HFFc6 (cell line): ENCODE results near the gene FAM20B. TPM values are rescaled to one million over a fixed set of nuclear protein-coding genes. Genes with fewer than 3 reads are reported as not detected.
A peak's percentile ranks its signal among the peaks of the same experiment; 100 is the strongest.
"Not testable (repeated sequence)": the region's sequence is repeated elsewhere in the genome, so short reads cannot be mapped to it uniquely, and the experiment has no call there.

Source experiments
- DNase-seq: peaks from one replicate; pipeline ENCODE4 v3.0.0-alpha.2; 2018
- H3K27ac Mint-ChIP-seq: 2 replicates; pipeline ENCODE4 v1.8.0; 2020; ENCODE audit warnings: mild to moderate bottlenecking, mixed read lengths
- H3K27me3 Mint-ChIP-seq: 2 replicates; pipeline ENCODE4 v1.8.0; 2021; ENCODE audit warnings: mild to moderate bottlenecking, moderate library complexity, mixed read lengths; ENCODE audit not compliant: insufficient read depth
- H3K36me3 Mint-ChIP-seq: 2 replicates; pipeline ENCODE4 v1.8.0; 2021; ENCODE audit warnings: low read depth, mixed read lengths
- H3K4me1 Mint-ChIP-seq: 2 replicates; pipeline ENCODE4 v1.8.0; 2020; ENCODE audit warnings: low read depth, mixed read lengths
- H3K4me3 Mint-ChIP-seq: 2 replicates; pipeline ENCODE4 v1.8.0; 2020; ENCODE audit warnings: mild to moderate bottlenecking, moderate library complexity, mixed read lengths
- H3K9me3 Mint-ChIP-seq: 2 replicates; pipeline ENCODE4 v1.8.0; 2020; ENCODE audit warnings: mild to moderate bottlenecking, mixed read lengths
- total RNA-seq, 6 experiments: library from RNA; stranded (reverse); fragmentation: NEBNext Ultra II Directional; extraction: Animal tissue kit (Norgen Biotek cat#: 25700); gene quantifications; 2 replicates in 1 of 6; 3 replicates in 5 of 6; pipeline ENCODE4 v1.2.3, GENCODE V29; 2021
- TF ChIP-seq, protein P1 (sequence below): fragments of 200-600 bp; sonication (generic); IDR thresholded peaks from 2 replicates; pipeline ENCODE4 v1.5.0; 2021; ENCODE audit warnings: antibody characterized with exemption, mild to moderate bottlenecking

The FAM20B gene
- total RNA-seq, 6 experiments from 2014 or later: 58.4 to 65.7 (median 61.5) TPM

DNA sequence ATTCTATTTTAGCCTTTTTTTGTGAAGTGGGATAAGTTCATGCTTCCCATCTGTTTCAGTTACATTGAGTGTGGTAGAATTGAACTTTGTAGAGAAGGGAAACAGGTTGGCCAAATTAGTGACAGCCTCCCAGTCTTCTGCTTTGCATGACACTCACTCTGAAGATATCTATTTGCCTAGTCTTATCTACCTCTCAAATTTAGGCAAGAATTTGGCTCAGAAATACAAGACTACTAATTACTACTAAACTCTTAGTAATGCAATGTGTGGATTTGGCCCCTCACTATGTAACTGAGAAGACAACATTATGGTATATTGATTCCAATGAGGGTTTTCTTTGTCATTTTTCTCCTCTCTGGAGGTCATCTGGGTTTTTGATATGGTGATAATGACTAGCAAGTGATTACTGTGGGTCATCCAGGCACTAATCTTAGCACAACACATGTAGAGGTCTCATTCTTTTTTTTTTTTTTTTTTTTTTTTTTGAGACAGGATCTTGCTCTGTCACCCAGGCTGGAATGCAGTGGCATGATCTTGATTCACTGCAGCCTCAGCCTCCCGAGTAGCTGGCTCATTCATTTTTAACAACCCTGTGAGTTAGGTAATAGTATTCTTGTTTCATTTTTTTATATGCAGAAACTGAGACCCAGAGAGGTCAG lies 6.3 kb downstream of the FAM20B start:
- Mint-ChIP-seq H3K4me1 (peaks cover 95% of the 10 kb centered on the region), H3K27me3 (no peaks in the 10 kb centered on the region), H3K27ac (peak overlapping the region; percentile 78), H3K36me3 (peaks cover 11% of the 10 kb centered on the region), H3K9me3 (no peaks in the 10 kb centered on the region), H3K4me3 (peak overlapping the region; percentile 63)
- TF ChIP-seq, protein P1, sequence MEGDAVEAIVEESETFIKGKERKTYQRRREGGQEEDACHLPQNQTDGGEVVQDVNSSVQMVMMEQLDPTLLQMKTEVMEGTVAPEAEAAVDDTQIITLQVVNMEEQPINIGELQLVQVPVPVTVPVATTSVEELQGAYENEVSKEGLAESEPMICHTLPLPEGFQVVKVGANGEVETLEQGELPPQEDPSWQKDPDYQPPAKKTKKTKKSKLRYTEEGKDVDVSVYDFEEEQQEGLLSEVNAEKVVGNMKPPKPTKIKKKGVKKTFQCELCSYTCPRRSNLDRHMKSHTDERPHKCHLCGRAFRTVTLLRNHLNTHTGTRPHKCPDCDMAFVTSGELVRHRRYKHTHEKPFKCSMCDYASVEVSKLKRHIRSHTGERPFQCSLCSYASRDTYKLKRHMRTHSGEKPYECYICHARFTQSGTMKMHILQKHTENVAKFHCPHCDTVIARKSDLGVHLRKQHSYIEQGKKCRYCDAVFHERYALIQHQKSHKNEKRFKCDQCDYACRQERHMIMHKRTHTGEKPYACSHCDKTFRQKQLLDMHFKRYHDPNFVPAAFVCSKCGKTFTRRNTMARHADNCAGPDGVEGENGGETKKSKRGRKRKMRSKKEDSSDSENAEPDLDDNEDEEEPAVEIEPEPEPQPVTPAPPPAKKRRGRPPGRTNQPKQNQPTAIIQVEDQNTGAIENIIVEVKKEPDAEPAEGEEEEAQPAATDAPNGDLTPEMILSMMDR: no peak
- peak; percentile 59 for DNase-seq

DNA sequence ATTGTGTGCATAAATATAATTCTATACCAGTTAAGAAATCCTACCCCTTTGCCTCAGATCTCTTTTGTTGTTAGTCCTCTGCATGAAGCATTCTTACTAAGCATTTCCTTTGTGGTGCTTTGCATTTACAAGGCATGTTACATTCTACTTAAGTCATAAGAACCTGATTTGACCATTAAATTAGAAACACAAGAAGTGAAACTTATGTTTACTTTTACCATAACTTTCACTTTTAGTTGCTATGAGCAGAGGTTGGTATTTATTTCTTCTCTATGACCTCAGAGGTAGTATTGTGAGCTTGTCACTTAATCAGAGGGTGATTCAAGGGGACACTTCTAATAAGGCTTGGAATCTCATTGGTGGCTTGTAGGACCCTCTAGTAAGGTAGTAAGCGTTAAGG lies 9.0 kb downstream of the FAM20B start:
- Mint-ChIP-seq H3K4me1 (peaks cover 99% of the 10 kb centered on the region), H3K36me3 (peaks cover 11% of the 10 kb centered on the region), H3K9me3 (no peaks in the 10 kb centered on the region), H3K27me3 (no peaks in the 10 kb centered on the region), H3K27ac (peak overlapping the region; percentile 87), H3K4me3 (peak overlapping the region; percentile 76)
- peak; percentile 63 for DNase-seq
- TF ChIP-seq, protein P1: no peak

DNA sequence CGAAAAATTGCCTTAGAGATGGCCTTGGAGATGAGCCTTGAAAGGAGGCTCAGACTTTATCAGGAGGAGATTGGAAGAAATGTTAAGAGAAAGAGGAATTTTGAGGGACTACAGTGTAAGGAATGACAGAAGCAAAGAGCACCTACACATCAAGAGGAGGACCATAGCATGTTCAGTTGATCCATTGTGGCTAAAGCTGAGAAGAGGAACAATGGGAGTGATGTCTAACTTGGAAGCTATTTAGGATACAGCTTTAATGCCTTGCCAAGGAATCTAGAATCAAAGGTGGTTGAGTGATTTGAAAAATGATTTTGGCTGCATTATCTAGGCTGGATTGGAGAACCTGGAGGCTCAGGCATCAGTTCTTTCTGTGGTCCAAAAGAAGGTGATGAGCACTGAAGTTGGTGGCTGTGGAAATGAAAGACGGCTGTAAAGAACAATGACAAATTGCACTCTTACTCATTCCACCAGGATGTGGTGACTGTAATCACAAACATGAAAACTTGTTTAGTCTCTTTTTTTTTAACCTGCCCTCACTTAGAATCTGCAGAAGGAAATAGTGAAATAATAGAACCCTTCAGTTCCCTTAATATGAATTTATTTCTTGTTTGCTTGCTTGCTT lies 11.3 kb downstream of the FAM20B start:
- H3K4me3 Mint-ChIP-seq: peak overlapping the region; percentile 50
- no peaks in the 10 kb centered on the region for H3K27me3 Mint-ChIP-seq

DNA sequence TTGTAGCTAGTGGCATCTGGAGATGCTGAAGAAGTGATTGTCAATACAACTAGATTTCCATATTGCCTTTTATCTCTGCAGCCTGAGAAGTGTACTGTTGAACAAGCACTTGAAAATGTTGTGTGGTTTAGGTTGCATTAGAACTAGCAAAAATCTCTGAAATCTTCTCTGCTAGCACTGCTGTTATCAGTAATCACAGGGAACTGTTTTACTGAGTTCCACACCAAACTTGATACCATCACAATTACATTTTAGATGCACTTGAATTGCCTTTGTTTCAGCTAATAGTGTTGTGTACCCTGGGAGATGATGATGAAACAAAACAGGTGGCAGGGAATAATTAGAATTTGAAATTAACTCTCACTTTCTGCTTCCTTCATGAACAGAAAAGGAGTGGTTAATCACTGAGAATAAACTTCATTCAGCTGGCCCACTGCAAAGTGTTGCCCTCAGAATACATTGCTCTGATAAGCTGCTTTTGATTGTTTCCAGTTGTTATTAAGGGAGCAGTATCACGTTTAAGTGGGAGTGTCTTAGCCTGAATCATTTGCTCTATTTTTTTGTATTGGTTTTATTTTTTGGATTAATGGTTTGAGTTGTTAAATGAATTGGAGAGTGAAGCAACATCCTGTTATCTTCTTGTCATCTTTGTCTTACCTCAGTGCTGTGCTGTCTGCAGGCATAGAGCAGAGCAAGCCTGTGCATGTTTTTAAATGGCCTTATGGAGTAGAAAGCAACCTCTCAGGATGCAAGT lies 13.0 kb downstream of the FAM20B start:
- Mint-ChIP-seq H3K4me1 (peaks cover 66% of the 10 kb centered on the region), H3K4me3 (peak overlapping the region; percentile 1; the same call in 1 of the 2 replicates), H3K27ac (peak overlapping the region; percentile 27), H3K9me3 (no peaks in the 10 kb centered on the region), H3K27me3 (no peaks in the 10 kb centered on the region), H3K36me3 (peaks cover 16% of the 10 kb centered on the region)
- no peak for DNase-seq
- TF ChIP-seq, protein P1: no peak

More for the DNA sequence above, 11.3 kb downstream of the FAM20B start:
- DNase-seq: peak; percentile 59
- Mint-ChIP-seq H3K9me3 (no peaks in the 10 kb centered on the region), H3K36me3 (peaks cover 11% of the 10 kb centered on the region), H3K27ac (peak overlapping the region; percentile 46), H3K4me1 (peaks cover 79% of the 10 kb centered on the region)
- TF ChIP-seq, protein P1: no peak

DNA sequence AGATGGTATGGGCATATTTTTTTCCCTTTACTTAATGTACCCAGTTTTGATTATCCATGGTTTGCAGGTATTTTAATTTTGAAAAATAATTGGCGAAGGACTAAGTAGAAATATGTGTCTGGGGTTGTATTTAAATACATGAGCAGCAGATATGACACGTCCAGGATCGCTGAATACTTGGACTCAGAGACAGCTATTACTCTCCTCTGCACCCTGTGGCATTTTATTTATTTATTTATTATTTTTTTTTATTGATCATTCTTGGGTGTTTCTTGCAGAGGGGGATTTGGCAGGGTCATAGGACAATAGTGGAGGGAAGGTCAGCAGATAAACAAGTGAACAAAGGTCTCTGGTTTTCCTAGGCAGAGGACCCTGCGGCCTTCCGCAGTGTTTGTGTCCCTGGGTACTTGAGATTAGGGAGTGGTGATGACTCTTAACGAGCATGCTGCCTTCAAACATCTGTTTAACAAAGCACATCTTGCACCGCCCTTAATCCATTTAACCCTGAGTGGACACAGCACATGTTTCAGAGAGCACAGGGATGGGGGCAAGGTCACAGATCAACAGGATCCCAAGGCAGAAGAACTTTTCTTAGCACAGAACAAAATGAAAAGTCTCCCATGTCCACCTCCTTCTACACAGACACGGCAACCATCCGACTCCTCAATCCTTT lies 13.9 kb downstream of the FAM20B start:
- peak overlapping the region; percentile 45; the same call in 1 of the 2 replicates for H3K27ac Mint-ChIP-seq
- H3K27me3 Mint-ChIP-seq, H3K9me3 Mint-ChIP-seq, H3K4me3 Mint-ChIP-seq, DNase-seq: not testable (repeated sequence)
- peaks cover 14% of the 10 kb centered on the region for H3K36me3 Mint-ChIP-seq
- H3K4me1 Mint-ChIP-seq: peaks cover 58% of the 10 kb centered on the region

DNA sequence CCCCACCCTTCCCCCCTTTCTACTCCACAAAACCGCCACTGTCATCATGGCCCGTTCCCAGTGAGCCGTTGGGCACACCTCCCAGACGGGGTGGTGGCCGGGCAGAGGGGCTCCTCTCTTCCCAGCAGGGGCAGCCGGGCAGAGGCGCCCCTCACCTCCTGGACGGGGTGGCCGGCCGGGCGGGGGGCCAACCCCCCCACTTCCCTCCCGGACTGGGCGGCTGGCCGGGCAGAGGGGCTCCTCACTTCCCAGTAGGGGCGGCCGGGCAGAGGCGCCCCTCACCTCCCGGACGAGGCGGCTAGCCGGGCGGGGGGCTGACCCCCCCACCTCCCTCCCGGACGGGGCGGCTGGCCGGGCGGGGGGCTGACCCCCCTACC lies 14.5 kb downstream of the FAM20B start:
- H3K4me1 Mint-ChIP-seq: peaks cover 55% of the 10 kb centered on the region
- H3K36me3 Mint-ChIP-seq: peaks cover 14% of the 10 kb centered on the region
- H3K9me3 Mint-ChIP-seq, DNase-seq, H3K27me3 Mint-ChIP-seq, H3K4me3 Mint-ChIP-seq: not testable (repeated sequence)
- H3K27ac Mint-ChIP-seq: peak overlapping the region; percentile 45; the same call in 1 of the 2 replicates
